ENCODE results near the gene BCL7A.

DNA sequence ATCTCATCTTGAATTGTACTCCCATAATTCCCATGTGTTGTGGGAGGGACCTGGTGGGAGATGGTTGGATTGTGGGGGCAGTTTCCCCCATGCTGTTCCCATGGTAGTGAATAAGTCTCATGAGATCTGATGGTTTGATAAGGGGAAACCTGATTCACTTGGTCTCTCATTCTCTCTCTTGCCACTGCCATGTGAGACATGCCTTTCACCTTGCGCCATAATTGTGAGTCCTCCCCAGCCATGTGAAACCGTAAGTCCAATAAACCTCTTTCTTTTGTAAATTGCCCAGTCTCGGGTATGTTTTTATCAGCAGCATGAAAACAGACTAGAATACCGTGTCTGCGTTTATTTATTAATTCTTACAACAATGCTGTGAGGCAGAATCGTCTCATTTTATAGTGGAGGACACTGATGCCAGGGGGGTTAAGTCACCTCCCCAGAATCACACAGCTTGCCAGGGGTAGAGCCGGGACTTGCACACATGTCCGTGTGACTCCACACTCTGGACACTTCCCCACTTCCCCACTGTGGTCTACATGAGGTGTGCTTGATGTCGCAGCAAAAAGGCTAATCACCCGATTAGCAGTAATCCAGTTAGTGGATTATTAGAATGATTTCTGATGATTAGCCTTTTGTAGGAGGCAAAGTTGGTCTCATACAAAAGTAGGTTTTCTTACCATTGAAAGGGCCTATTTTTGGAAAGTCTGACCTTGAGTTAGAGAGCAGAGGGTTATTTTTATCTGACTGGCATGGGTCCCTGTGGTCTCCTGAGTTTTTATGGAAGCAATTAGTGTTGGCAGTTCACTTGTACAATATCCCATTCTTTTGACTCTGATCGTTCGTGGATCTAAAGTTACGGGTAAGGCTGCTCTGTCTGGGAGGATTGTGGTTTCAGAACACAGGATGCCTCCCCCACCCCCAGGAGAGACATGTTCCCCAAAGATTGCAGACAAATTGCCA lies 47.4 kb upstream of the BCL7A start:
- TF ChIP-seq POLR2A (conservative IDR thresholded peaks at IDR 0.05) (no peak), SMAD1 (IDR thresholded peaks at IDR 0.05; ENCODE audit: low read depth, low read length, partially characterized antibody) (no peak), EZH2 (IDR thresholded peaks at IDR 0.05; ENCODE audit: borderline replicate concordance, low read depth, low read length) (no peak), MAFK (IDR thresholded peaks at IDR 0.05; ENCODE audit: low read length) (no peak), CREM (IDR thresholded peaks at IDR 0.05; ENCODE audit: low read depth) (no peak), REST (IDR thresholded peaks at IDR 0.05; ENCODE audit: borderline replicate concordance) (no peak), REST (CRISPR knock-in tag; IDR thresholded peaks at IDR 0.05; ENCODE audit: low read depth) (no peak), IRF2 (CRISPR knock-in tag; IDR thresholded peaks at IDR 0.05) (no peak), ZNF354B (CRISPR knock-in tag; IDR thresholded peaks at IDR 0.05) (no peak)
